Spleen (tissue), 11 donors: ENCODE data around the gene OTOL1. TPM values are rescaled to one million over a fixed set of nuclear protein-coding genes. Genes with fewer than 3 reads are reported as not detected.

ENCODE experiments used
- DNase-seq: peaks from one replicate; pipeline ENCODE4 v3.0.0-alpha.2; 2020
- H3K27ac ChIP-seq, 8 donors: fragments of 200-600 bp; sonication (generic) in 7 of 8; 1 replicate in 4 of 8; 2 replicates in 4 of 8; pipeline versions ENCODE4 v1.5.0 to v1.8.0; 2016 to 2021; ENCODE audit warnings: inconsistent platforms in 4 of 8, mild to moderate bottlenecking in 4 of 8, moderate library complexity in 1 of 8
- H3K27me3 ChIP-seq, 7 donors: fragments of 200-600 bp; sonication (generic) in 6 of 7; replicated peaks in 1 of 7; 1 replicate in 4 of 7; 2 replicates in 3 of 7; pipeline versions ENCODE4 v1.5.0 to v1.8.0; 2016 to 2021; ENCODE audit warnings: inconsistent platforms in 3 of 7, mild to moderate bottlenecking in 1 of 7
- H3K36me3 ChIP-seq, 6 donors: fragments of 200-600 bp; sonication (generic) in 5 of 6; 1 replicate in 4 of 6; 2 replicates in 2 of 6; pipeline versions ENCODE4 v1.5.0 to v1.8.0; 2016 to 2021; ENCODE audit warnings: inconsistent platforms in 2 of 6
- H3K4me1 ChIP-seq, 6 donors: fragments of 200-600 bp; sonication (generic) in 5 of 6; 1 replicate in 3 of 6; 2 replicates in 3 of 6; pipeline versions ENCODE4 v1.5.0 to v1.8.0; 2016 to 2021; ENCODE audit warnings: inconsistent platforms in 3 of 6
- H3K4me3 ChIP-seq, 8 donors: fragments of 200-600 bp; sonication (generic) in 7 of 8; 1 replicate in 4 of 8; 2 replicates in 4 of 8; pipeline versions ENCODE4 v1.5.0 to v1.8.0; 2016 to 2021; ENCODE audit warnings: inconsistent platforms in 4 of 8, mild to moderate bottlenecking in 4 of 8, moderate library complexity in 2 of 8
- H3K9me3 ChIP-seq, 8 donors: fragments of 200-600 bp; sonication (generic) in 7 of 8; 1 replicate in 4 of 8; 2 replicates in 4 of 8; pipeline versions ENCODE4 v1.5.0 to v1.8.0; 2016 to 2021; ENCODE audit warnings: inconsistent platforms in 4 of 8
- CTCF ChIP-seq, 11 experiments: fragments of 200-600 bp in 7 of 11; fragments of 450-650 bp in 4 of 11; sonication (generic) in 4 of 11; IDR thresholded peaks in 8 of 11; conservative IDR thresholded peaks in 3 of 11; 1 replicate in 7 of 11; 2 replicates in 4 of 11; pipeline versions ENCODE4 v1.4.0 to v1.8.0; 2016 to 2021; ENCODE audit warnings: antibody characterized with exemption in 11 of 11, inconsistent platforms in 4 of 11, mild to moderate bottlenecking in 1 of 11
- POLR2A ChIP-seq, 3 donors: fragments of 450-650 bp; IDR thresholded peaks; one replicate each; pipeline ENCODE4 v1.5.1; 2017; ENCODE audit warnings: antibody characterized with exemption in 3 of 3, mild to moderate bottlenecking in 1 of 3
- POLR2AphosphoS5 ChIP-seq, 3 donors: sonication (generic); formaldehyde crosslinking; IDR thresholded peaks; one replicate each; pipeline ENCODE4 v1.5.1; 2017; ENCODE audit warnings: antibody characterized with exemption in 3 of 3
- WGBS, 5 donors: extraction: QIAGEN DNeasy Blood & Tissue Kit in 3 of 5; methylation state at CpG; one replicate each; pipeline versions ENCODE4 v1.1.5 to v1.1.7; 2013 to 2018; 5-methylcytosine and 5-hydroxymethylcytosine counted together
- intact Hi-C: fragments of 100-400 bp; cut with DNase I; formaldehyde crosslinking; loops from one replicate; pipeline ENCODE4 v1.15.0; 2023; ENCODE audit warnings: low total_unique reads
- polyA plus RNA-seq, 3 donors: library from polyadenylated mRNA; stranded (reverse); fragments of 200-250 nt; gene quantifications; one replicate each; pipeline ENCODE4 v1.2.1, GENCODE V29; 2013
- total RNA-seq, 7 donors: library from RNA; depleted of rRNA in 3 of 7; stranded (reverse); fragments of >200 nt in 3 of 7; fragmentation: NEBNext Ultra II Directional in 4 of 7; extraction: Animal tissue kit (Norgen Biotek cat#: 25700) in 4 of 7; gene quantifications; one replicate each; pipeline versions ENCODE4 v1.1.0 to v1.2.1, GENCODE V29; 2016 to 2021
- donor health status: healthy with polysubstance abuse.
- donor health status: DM: no; HTN: no; CAD: no; lungs with moderate emphysema.
- donor health status: DM: no; HTN: no; CAD: no.
- donor health status: Bipolar disorder and iron deficiency.
- donor health status: healthy.
- donor health status: DM: no; HTN: no; CAD: no.
- donor health status: DM: yes; HTN: yes; CAD: no.

Gene OTOL1
- total and polyA plus RNA-seq, 10 donors = not detected

GRCh38 chr3:161551697-161552096 lies 55.1 kb downstream of the OTOL1 start:
- 86 to 94% (median 90%) methylated on average over 1 of the region's 1 CpG for WGBS, 5 donors
- H3K9me3 ChIP-seq = no peaks in the 10 kb centered on the region
- DNase-seq = no peak

GRCh38 chr3:161552984-161553560 lies 56.5 kb downstream of the OTOL1 start:
- Histone ChIP-seq H3K4me1 (no peaks in the 10 kb centered on the region), H3K36me3 (no peaks in the 10 kb centered on the region), H3K27ac (no peak overlapping the region), H3K27me3 (peaks cover 0 to 6% (median 0%) of the 10 kb centered on the region in 7 donors), H3K4me3 (no peak overlapping the region), H3K9me3 (no peaks in the 10 kb centered on the region)
- intact Hi-C loops = no loop called here
- no peak for DNase-seq
- 71 to 83% (median 77%) methylated on average over 6 of the region's 6 CpGs for WGBS, 5 donors
- TF ChIP-seq CTCF (IDR thresholded peaks at IDR 0.05 in 8 of 11, conservative IDR thresholded peaks at IDR 0.05 in 3 of 11) = no peak
- no peak for TF ChIP-seq POLR2A (IDR thresholded peaks at IDR 0.05)
- no peak for TF ChIP-seq POLR2AphosphoS5 (IDR thresholded peaks at IDR 0.05)

More at GRCh38 chr3:161551697-161552096, 55.1 kb downstream of the OTOL1 start:
- H3K27me3 ChIP-seq = no peaks in the 10 kb centered on the region
- H3K4me3 ChIP-seq = no peak overlapping the region
- no peaks in the 10 kb centered on the region for H3K4me1 ChIP-seq
- intact Hi-C loops = no loop called here
- H3K27ac ChIP-seq = no peak overlapping the region
- TF ChIP-seq CTCF (IDR thresholded peaks at IDR 0.05 in 8 of 11, conservative IDR thresholded peaks at IDR 0.05 in 3 of 11) (no peak), POLR2AphosphoS5 (IDR thresholded peaks at IDR 0.05) (no peak), POLR2A (IDR thresholded peaks at IDR 0.05) (no peak)
- no peaks in the 10 kb centered on the region for H3K36me3 ChIP-seq

Other genes with a start within 250 kb of the OTOL1 start
- 1 to 10 TPM in 2 of 7 donors, under 1 TPM in 5; 0.29 to 4.5 (median 0.87) TPM for gene SPTSSB, start 125.3 kb upstream of the OTOL1 start, total RNA-seq
- under 1 TPM; 0.26 to 0.52 (median 0.35) TPM for gene SPTSSB, start 125.3 kb upstream of the OTOL1 start, polyA plus RNA-seq